HG03175 (cell line): ENCODE results near the gene SWAP70.
A peak's percentile ranks its signal among the peaks of the same experiment; 100 is the strongest.
"Not testable (repeated sequence)": the region's sequence is repeated elsewhere in the genome, so short reads cannot be mapped to it uniquely, and the experiment has no call there.

Source experiments
- ATAC-seq: cut with Tn5 transposase; IDR thresholded peaks from one replicate; pipeline ENCODE4 v1.9.1; 2021; ENCODE audit warnings: mild to moderate bottlenecking, moderate library complexity; ENCODE audit not compliant: unreplicated experiment

Gene SWAP70

GRCh38 chr11:9689721-9690120, 25.8 kb downstream of the SWAP70 start:
- peak; percentile 23 for ATAC-seq

DNA sequence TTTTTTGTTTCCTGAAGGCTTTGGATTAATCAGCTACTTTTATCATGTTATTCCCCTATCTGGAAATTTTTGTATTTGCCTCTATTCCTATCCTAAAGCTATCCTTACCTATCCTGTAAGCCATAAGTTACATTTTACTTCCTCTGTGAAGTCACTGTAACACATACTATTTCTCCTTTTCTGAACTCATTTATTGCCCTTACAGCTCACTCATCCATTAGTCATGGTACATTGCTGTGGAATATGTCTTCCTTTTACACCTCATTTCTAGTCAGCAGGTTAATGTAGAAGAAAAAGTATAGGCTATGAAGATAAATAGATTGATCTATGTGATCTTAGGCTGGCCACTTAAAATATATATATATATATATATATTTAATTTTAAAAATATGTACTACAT, 28.0 kb downstream of the SWAP70 start:
- ATAC-seq = no peak

GRCh38 chr11:9692691-9693090, 28.8 kb downstream of the SWAP70 start:
- no peak for ATAC-seq

- no peak for ATAC-seq
Measured at GRCh38 chr11:9693801-9694553, 30.1 kb downstream of the SWAP70 start.

DNA sequence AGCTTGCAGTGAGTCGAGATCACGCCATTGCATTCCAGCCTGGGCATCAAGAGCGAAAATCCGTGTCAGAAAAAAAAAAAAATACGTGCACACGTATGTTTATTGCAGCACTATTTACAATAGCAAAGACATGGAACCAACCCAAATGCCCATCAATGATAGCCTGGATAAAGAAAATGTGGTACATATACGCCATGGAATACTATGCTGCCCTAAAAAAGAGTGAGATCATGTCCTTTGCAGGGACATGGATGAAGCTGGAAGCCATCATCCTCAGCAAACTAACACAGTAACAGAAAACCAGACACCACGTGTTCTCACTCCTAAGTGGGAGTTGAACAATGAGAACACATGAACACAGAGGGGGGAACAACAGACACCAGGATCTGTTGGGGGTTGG, 31.4 kb downstream of the SWAP70 start:
- not testable (repeated sequence) for ATAC-seq

- no peak for ATAC-seq
Measured at GRCh38 chr11:9697766-9698165, 33.9 kb downstream of the SWAP70 start.

DNA sequence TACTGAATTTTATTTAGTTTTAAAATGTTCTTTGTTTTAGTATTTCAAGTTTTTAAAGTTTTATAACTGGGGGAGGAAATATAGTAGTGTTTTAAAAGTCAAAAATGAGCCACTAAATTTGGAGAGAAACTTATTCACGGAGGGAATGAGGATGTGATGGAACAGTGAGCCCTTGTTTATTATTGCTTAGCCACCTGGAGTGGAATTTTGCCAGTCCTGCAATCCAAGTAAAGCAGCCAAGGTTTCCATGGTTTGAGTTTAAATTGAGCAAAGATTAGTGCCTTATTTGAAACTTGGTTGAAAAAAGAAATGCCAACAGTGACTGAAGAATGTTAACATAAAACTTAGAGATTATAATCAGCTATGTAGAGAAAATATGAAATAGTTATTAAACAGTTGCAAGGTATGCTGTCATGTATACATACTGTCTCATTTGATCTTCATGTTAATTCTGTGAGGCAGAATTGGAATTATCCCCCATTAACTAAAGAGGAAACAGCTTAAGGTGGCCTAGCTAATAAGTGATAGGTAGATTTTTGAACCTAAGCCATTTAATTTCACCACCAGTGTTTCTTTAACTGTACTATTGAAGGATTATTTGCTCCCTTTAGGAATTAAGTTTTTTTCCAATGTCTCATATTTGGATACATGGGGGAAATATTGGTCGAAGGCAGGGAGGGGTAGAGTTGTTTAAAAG, 36.4 kb downstream of the SWAP70 start:
- no peak for ATAC-seq

- no peak for ATAC-seq
Measured at GRCh38 chr11:9701799-9702198, 37.9 kb downstream of the SWAP70 start.

- no peak for ATAC-seq
Measured at GRCh38 chr11:9703280-9703679, 39.4 kb downstream of the SWAP70 start.

DNA sequence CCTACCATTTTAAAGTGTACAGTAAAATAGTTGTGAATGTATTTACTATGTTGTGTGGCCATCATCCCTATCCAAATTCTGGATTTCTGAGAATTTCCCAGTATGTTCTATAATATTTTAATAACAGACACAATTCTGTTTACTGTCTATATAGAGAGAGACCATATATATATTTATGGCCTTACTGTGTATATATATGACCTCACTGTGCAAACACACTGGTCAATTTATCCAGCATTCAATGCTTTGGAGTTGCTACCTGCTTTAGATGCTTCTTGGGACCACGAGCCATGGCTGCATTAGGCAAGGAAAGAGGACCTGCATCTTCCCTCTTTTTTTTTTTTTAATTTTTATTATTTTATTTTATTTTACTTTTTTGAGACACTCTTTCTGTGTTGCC, 40.2 kb downstream of the SWAP70 start:
- no peak for ATAC-seq

DNA sequence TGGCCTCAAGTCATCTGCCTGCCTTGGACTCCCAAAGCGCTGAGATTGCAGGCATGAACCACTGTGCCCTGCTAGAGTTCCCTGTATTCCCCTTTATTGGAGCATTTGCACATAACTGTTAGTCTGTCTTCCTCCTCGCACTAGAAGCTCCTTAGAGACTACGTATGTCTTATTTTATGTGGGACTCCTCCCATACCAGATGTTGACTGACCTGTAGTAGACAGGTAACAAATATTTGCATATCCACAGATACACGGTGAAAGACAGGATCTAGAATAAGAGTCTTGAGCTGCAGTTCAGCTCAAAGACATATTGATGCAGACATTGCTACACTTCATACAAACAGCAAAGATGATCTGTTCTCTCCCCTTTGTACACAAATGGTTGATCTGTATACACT, 40.7 kb downstream of the SWAP70 start:
- ATAC-seq = no peak

- not testable (repeated sequence) for ATAC-seq
Measured at GRCh38 chr11:9705361-9705760, 41.5 kb downstream of the SWAP70 start.

DNA sequence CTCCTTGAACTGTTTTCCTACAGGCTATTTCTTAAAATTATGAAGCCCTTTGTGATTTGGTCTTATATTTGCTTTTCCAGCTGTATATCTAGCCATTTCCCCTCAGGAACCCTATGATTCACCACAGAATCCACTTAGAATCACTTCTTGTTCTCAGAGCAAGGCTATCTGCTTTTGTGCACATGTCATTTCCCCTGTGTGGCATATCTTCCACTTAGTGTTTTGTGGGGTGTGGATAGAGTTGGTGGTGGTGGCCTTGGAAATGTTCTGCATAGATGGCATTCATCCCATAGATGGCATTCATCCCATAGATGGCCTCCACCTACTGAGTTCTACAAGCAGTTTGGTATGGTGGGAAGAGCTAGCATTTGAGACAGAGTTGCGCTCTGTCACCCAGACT, 44.7 kb downstream of the SWAP70 start:
- no peak for ATAC-seq

- no peak for ATAC-seq
Measured at GRCh38 chr11:9710223-9710622, 46.3 kb downstream of the SWAP70 start.

DNA sequence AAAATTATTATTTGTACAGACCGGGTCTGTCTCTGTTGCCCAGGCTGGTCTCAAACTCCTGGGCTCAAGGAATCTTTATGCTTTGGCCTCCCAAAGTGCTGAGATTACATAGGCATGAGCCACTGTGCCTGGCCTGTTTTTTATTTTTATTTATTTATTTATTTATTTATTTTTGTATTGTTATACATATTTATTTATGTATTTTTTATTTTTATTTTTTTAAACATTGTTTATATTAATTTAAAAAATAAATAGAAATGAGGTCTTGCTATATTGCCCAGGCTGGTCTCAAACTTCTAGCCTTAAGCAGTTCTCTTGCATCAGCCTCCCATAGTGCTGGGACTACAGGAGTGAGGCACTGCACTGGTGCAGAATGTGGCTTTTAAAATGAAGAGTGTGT, 47.0 kb downstream of the SWAP70 start:
- no peak for ATAC-seq

- no peak for ATAC-seq
Measured at GRCh38 chr11:9711454-9712307, 47.8 kb downstream of the SWAP70 start.

- no peak for ATAC-seq
Measured at GRCh38 chr11:9714272-9714940, 50.5 kb downstream of the SWAP70 start.

- peak; percentile 90 for ATAC-seq
Measured at GRCh38 chr11:9716275-9717039, 52.6 kb downstream of the SWAP70 start.

- no peak for ATAC-seq
Measured at GRCh38 chr11:9717040-9717357, 53.1 kb downstream of the SWAP70 start.

GRCh38 chr11:9717719-9718118, 53.8 kb downstream of the SWAP70 start:
- ATAC-seq = no peak
